GM12872 (cell line): Measurements from ENCODE around the gene SH3PXD2B.

Source experiments
- CTCF ChIP-seq: IDR thresholded peaks from 3 replicates; pipeline ENCODE4 v1.5.1; 2011; ENCODE audit warnings: low read depth, mild to moderate bottlenecking, low read length, moderate library complexity; ENCODE audit not compliant: insufficient read depth

SH3PXD2B gene

GRCh38 chr5:172443441-172444109 is 10.8 kb downstream of the SH3PXD2B start:
- TF ChIP-seq CTCF = no peak

GRCh38 chr5:172442592-172442991 is 11.7 kb downstream of the SH3PXD2B start:
- TF ChIP-seq CTCF = no peak

GRCh38 chr5:172441262-172441751 is 13.0 kb downstream of the SH3PXD2B start:
- TF ChIP-seq CTCF = no peak

- TF ChIP-seq CTCF = no peak
Measured at GRCh38 chr5:172440486-172440885, 13.8 kb downstream of the SH3PXD2B start.

GRCh38 chr5:172439785-172440477 is 14.4 kb downstream of the SH3PXD2B start:
- TF ChIP-seq CTCF = no peak

GRCh38 chr5:172438319-172438668 is 16.0 kb downstream of the SH3PXD2B start:
- no peak for TF ChIP-seq CTCF

- no peak for TF ChIP-seq CTCF
Measured at GRCh38 chr5:172437445-172438318, 16.6 kb downstream of the SH3PXD2B start.
